ENCODE data around the gene KRTAP5-4.
"Not testable (repeated sequence)": the region's sequence is repeated elsewhere in the genome, so short reads cannot be mapped to it uniquely, and the experiment has no call there.

The KRTAP5-4 gene

GRCh38 chr11:1636291-1636950, 14.5 kb upstream of the KRTAP5-4 start:
- no peak for DNase-seq

- DNase-seq = no peak
These were observed 11.9 kb upstream of the KRTAP5-4 start for GRCh38 chr11:1633864-1634263.

- DNase-seq = no peak
These were observed 10.2 kb upstream of the KRTAP5-4 start for GRCh38 chr11:1632053-1632714.

GRCh38 chr11:1631066-1631568, 9.2 kb upstream of the KRTAP5-4 start:
- no peak for DNase-seq

GRCh38 chr11:1630271-1630670, 8.3 kb upstream of the KRTAP5-4 start:
- no peak for DNase-seq

GRCh38 chr11:1629326-1630185, 7.6 kb upstream of the KRTAP5-4 start, which contains the start of gene KRTAP5-5:
Gene KRTAP5-5 (plus strand): TSS chr11:1629775. CDS start chr11:1629841, 66 bp downstream.
- DNase-seq = no peak

GRCh38 chr11:1628506-1629325, 6.8 kb upstream of the KRTAP5-4 start:
- peak; percentile 69 for DNase-seq

- no peak for DNase-seq
These were observed 3.6 kb upstream of the KRTAP5-4 start for GRCh38 chr11:1625541-1625940.

GRCh38 chr11:1624621-1625020, 2.7 kb upstream of the KRTAP5-4 start:
- no peak for DNase-seq

- DNase-seq = no peak
These were observed 1.8 kb upstream of the KRTAP5-4 start for GRCh38 chr11:1623716-1624115.

GRCh38 chr11:1619449-1619848, 2.5 kb downstream of the KRTAP5-4 start:
- no peak for DNase-seq

GRCh38 chr11:1618231-1618630, 3.7 kb downstream of the KRTAP5-4 start:
- DNase-seq = no peak

GRCh38 chr11:1608363-1608762, 13.6 kb downstream of the KRTAP5-4 start, which contains the start of gene KRTAP5-3:
Gene KRTAP5-3 (minus strand): TSS chr11:1608463. CDS start chr11:1608385, 78 bp downstream.
- no peak for DNase-seq

- not testable (repeated sequence) for DNase-seq
These were observed 14.0 kb downstream of the KRTAP5-4 start for GRCh38 chr11:1607901-1608300.

GRCh38 chr11:1607156-1607845, 14.6 kb downstream of the KRTAP5-4 start:
- DNase-seq = not testable (repeated sequence)

- peak; percentile 48 for DNase-seq
These were observed 16.0 kb downstream of the KRTAP5-4 start for GRCh38 chr11:1605923-1606322.

- DNase-seq = no peak
These were observed 17.2 kb downstream of the KRTAP5-4 start for GRCh38 chr11:1604711-1605110.

GRCh38 chr11:1604181-1604580, 17.8 kb downstream of the KRTAP5-4 start:
- no peak for DNase-seq

- no peak for DNase-seq
These were observed 18.3 kb downstream of the KRTAP5-4 start for GRCh38 chr11:1603629-1604028.

GRCh38 chr11:1601663-1602062, 20.3 kb downstream of the KRTAP5-4 start:
- DNase-seq = not testable (repeated sequence)

GRCh38 chr11:1600626-1601025, 21.3 kb downstream of the KRTAP5-4 start:
- no peak for DNase-seq

GRCh38 chr11:1598816-1599215, 23.1 kb downstream of the KRTAP5-4 start:
- no peak for DNase-seq
